Measurements from ENCODE around the gene EXOSC1.

GRCh38 chr10:97490592-97490991 is 44.8 kb upstream of the EXOSC1 start:
- TF ChIP-seq, protein P1, sequence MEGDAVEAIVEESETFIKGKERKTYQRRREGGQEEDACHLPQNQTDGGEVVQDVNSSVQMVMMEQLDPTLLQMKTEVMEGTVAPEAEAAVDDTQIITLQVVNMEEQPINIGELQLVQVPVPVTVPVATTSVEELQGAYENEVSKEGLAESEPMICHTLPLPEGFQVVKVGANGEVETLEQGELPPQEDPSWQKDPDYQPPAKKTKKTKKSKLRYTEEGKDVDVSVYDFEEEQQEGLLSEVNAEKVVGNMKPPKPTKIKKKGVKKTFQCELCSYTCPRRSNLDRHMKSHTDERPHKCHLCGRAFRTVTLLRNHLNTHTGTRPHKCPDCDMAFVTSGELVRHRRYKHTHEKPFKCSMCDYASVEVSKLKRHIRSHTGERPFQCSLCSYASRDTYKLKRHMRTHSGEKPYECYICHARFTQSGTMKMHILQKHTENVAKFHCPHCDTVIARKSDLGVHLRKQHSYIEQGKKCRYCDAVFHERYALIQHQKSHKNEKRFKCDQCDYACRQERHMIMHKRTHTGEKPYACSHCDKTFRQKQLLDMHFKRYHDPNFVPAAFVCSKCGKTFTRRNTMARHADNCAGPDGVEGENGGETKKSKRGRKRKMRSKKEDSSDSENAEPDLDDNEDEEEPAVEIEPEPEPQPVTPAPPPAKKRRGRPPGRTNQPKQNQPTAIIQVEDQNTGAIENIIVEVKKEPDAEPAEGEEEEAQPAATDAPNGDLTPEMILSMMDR (IDR thresholded peaks at IDR 0.05), result no peak
- no peak for TF ChIP-seq POLR2A (IDR thresholded peaks at IDR 0.05)

All from prostate gland (tissue), 2 donors.